ENCODE measurements around the gene SCAPER.

GRCh38 chr15:76341366-76342057 lies 563.6 kb downstream of the SCAPER start:
- no peak for TF ChIP-seq E2F5 (CRISPR knock-in tag; IDR thresholded peaks at IDR 0.05)
- TF ChIP-seq, protein P1, sequence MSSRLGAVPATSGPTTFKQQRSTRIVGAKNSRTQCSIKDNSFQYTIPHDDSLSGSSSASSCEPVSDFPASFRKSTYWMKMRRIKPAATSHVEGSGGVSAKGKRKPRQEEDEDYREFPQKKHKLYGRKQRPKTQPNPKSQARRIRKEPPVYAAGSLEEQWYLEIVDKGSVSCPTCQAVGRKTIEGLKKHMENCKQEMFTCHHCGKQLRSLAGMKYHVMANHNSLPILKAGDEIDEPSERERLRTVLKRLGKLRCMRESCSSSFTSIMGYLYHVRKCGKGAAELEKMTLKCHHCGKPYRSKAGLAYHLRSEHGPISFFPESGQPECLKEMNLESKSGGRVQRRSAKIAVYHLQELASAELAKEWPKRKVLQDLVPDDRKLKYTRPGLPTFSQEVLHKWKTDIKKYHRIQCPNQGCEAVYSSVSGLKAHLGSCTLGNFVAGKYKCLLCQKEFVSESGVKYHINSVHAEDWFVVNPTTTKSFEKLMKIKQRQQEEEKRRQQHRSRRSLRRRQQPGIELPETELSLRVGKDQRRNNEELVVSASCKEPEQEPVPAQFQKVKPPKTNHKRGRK (CRISPR knock-in tag; IDR thresholded peaks at IDR 0.05; ENCODE audit: borderline replicate concordance), result no peak
- no peak for TF ChIP-seq FOXP1 (CRISPR knock-in tag; IDR thresholded peaks at IDR 0.05; ENCODE audit: borderline replicate concordance)
- TF ChIP-seq MYBL2 (CRISPR knock-in tag; IDR thresholded peaks at IDR 0.05), result no peak
- TF ChIP-seq TP53 (CRISPR knock-in tag; IDR thresholded peaks at IDR 0.05), result no peak
- peak; percentile 33; the same call in 1 of the 2 replicates for TF ChIP-seq TEAD4 (CRISPR knock-in tag; IDR thresholded peaks at IDR 0.05)

All from WTC11 (cell line).